ENCODE measurements around the gene SAP30L. TPM values are rescaled to one million over a fixed set of nuclear protein-coding genes. Genes with fewer than 3 reads are reported as not detected.

SAP30L gene
- total and polyA plus RNA-seq, 4 donors: 6.3 to 11.1 (median 8.6) TPM

- TF ChIP-seq FOXA2 (IDR thresholded peaks at IDR 0.05) (no peak), RAD21 (IDR thresholded peaks at IDR 0.05) (no peak), HNF4A (conservative IDR thresholded peaks at IDR 0.05) (no peak), NR2F2 (IDR thresholded peaks at IDR 0.05) (no peak), REST (IDR thresholded peaks at IDR 0.05) (no peak), YY1 (IDR thresholded peaks at IDR 0.05) (no peak), CTCF (IDR thresholded peaks at IDR 0.05; ENCODE audit: low read depth, low read length, missing input control) (no peak), JUND (IDR thresholded peaks at IDR 0.05) (no peak), FOXA1 (IDR thresholded peaks at IDR 0.05) (no peak), TAF1 (conservative IDR thresholded peaks at IDR 0.05) (no peak), SP1 (IDR thresholded peaks at IDR 0.05) (no peak), RXRA (IDR thresholded peaks at IDR 0.05) (no peak), MAX (IDR thresholded peaks at IDR 0.05) (no peak), EGR1 (IDR thresholded peaks at IDR 0.05; ENCODE audit: low read depth in 2 of 2) (no peak), HNF4G (IDR thresholded peaks at IDR 0.05) (no peak)
- TF ChIP-seq, protein P1, sequence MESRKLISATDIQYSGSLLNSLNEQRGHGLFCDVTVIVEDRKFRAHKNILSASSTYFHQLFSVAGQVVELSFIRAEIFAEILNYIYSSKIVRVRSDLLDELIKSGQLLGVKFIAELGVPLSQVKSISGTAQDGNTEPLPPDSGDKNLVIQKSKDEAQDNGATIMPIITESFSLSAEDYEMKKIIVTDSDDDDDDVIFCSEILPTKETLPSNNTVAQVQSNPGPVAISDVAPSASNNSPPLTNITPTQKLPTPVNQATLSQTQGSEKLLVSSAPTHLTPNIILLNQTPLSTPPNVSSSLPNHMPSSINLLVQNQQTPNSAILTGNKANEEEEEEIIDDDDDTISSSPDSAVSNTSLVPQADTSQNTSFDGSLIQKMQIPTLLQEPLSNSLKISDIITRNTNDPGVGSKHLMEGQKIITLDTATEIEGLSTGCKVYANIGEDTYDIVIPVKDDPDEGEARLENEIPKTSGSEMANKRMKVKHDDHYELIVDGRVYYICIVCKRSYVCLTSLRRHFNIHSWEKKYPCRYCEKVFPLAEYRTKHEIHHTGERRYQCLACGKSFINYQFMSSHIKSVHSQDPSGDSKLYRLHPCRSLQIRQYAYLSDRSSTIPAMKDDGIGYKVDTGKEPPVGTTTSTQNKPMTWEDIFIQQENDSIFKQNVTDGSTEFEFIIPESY (IDR thresholded peaks at IDR 0.05): no peak
- TF ChIP-seq, protein P2, sequence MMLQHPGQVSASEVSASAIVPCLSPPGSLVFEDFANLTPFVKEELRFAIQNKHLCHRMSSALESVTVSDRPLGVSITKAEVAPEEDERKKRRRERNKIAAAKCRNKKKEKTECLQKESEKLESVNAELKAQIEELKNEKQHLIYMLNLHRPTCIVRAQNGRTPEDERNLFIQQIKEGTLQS (IDR thresholded peaks at IDR 0.05): no peak
- Histone ChIP-seq H3K4me3 (ENCODE audit: low read depth in 1 of 3, low read length in 3 of 3) (no peak overlapping the region), H3K9ac (ENCODE audit: low read depth in 1 of 2, low read length in 2 of 2) (no peak overlapping the region), H3K4me1 (ENCODE audit: control insufficient read depth in 4 of 4, insufficient read depth in 4 of 4, low read length in 3 of 4) (peaks cover 3 to 8% (median 5%) of the 10 kb centered on the region in 4 donors), H3K9me3 (ENCODE audit: control insufficient read depth in 4 of 4, low read length in 3 of 4) (no peaks in the 10 kb centered on the region), H3K36me3 (ENCODE audit: control insufficient read depth in 4 of 4, insufficient read depth in 3 of 4, low read depth in 1 of 4, low read length in 3 of 4) (no peaks in the 10 kb centered on the region), H3K27ac (ENCODE audit: low read depth in 1 of 2, low read length in 2 of 2) (no peak overlapping the region), H3K27me3 (ENCODE audit: control insufficient read depth in 4 of 4, insufficient read depth in 4 of 4, low read length in 3 of 4) (no peaks in the 10 kb centered on the region)
- 86% methylated on average over 3 of the region's 3 CpGs for WGBS
- no peak for DNase-seq (ENCODE audit: low spot score)
Measured at GRCh38 chr5:154400678-154401077, 45.1 kb upstream of the SAP30L start.

DNA sequence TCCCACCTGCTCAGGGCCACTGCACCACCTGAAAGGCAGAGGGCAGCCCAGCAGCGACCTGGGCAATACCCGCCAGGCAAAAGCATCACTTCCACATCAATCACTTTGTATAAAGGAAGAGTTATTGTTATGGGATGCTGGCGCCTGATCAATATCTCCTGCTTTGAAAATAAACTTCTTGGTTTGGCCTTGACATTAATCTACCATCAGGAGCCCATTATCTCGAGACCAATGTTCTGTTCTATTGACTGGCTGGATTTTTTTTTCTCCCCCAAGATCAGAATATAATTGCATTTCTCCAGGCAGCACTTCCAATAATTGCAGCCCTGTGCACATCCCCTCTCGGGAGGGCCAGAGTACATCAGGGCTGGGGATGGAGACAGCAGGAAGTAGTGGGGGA is 44.4 kb upstream of the SAP30L start:
- WGBS: 93% methylated on average over 5 of the region's 5 CpGs
- TF ChIP-seq RXRA (IDR thresholded peaks at IDR 0.05): no peak
- no peak for TF ChIP-seq FOXA2 (IDR thresholded peaks at IDR 0.05)
- TF ChIP-seq RAD21 (IDR thresholded peaks at IDR 0.05): no peak
- TF ChIP-seq NR2F2 (IDR thresholded peaks at IDR 0.05): no peak
- Histone ChIP-seq H3K36me3 (ENCODE audit: control insufficient read depth in 4 of 4, insufficient read depth in 3 of 4, low read depth in 1 of 4, low read length in 3 of 4) (no peaks in the 10 kb centered on the region), H3K4me1 (ENCODE audit: control insufficient read depth in 4 of 4, insufficient read depth in 4 of 4, low read length in 3 of 4) (peaks cover 3 to 8% (median 5%) of the 10 kb centered on the region in 4 donors), H3K27ac (ENCODE audit: low read depth in 1 of 2, low read length in 2 of 2) (no peak overlapping the region), H3K27me3 (ENCODE audit: control insufficient read depth in 4 of 4, insufficient read depth in 4 of 4, low read length in 3 of 4) (no peaks in the 10 kb centered on the region), H3K9ac (ENCODE audit: low read depth in 1 of 2, low read length in 2 of 2) (no peak overlapping the region), H3K9me3 (ENCODE audit: control insufficient read depth in 4 of 4, low read length in 3 of 4) (no peaks in the 10 kb centered on the region), H3K4me3 (ENCODE audit: low read depth in 1 of 3, low read length in 3 of 3) (no peak overlapping the region)
- DNase-seq (ENCODE audit: low spot score): no peak
